Liver (tissue), 9 donors: ENCODE data around the gene C3. TPM values are rescaled to one million over a fixed set of nuclear protein-coding genes. Genes with fewer than 3 reads are reported as not detected.
A peak's percentile ranks its signal among the peaks of the same experiment; 100 is the strongest.

Experiments used
- DNase-seq: peaks from one replicate; pipeline ENCODE4 v3.0.0-alpha.2; 2017; ENCODE audit warnings: low spot score
- H3K27ac ChIP-seq, 2 donors: one replicate each; pipeline ENCODE4 v1.7.0; 2013; ENCODE audit warnings: inconsistent platforms in 2 of 2, low read length in 2 of 2, control low read depth in 1 of 2, low read depth in 1 of 2, mild to moderate bottlenecking in 1 of 2
- H3K27me3 ChIP-seq, 4 donors: one replicate each; pipeline versions ENCODE4 v1.6.1 to v1.7.0; 2013; ENCODE audit warnings: low read length in 3 of 4, inconsistent platforms in 1 of 4, mild to moderate bottlenecking in 1 of 4, moderate library complexity in 1 of 4; ENCODE audit not compliant: control insufficient read depth in 4 of 4, insufficient read depth in 4 of 4
- H3K36me3 ChIP-seq, 4 donors: one replicate each; pipeline versions ENCODE4 v1.6.1 to v1.7.0; 2013; ENCODE audit warnings: low read length in 3 of 4, mild to moderate bottlenecking in 3 of 4, low read depth in 1 of 4, moderate library complexity in 1 of 4; ENCODE audit not compliant: control insufficient read depth in 4 of 4, insufficient read depth in 3 of 4
- H3K4me1 ChIP-seq, 4 donors: one replicate each; pipeline versions ENCODE4 v1.6.1 to v1.7.0; 2013; ENCODE audit warnings: low read length in 3 of 4, mild to moderate bottlenecking in 3 of 4, moderate library complexity in 1 of 4; ENCODE audit not compliant: control insufficient read depth in 4 of 4, insufficient read depth in 4 of 4
- H3K4me3 ChIP-seq, 3 donors: one replicate each; pipeline versions ENCODE4 v1.6.1 to v1.7.0; 2013; ENCODE audit warnings: low read length in 3 of 3, control low read depth in 1 of 3, low read depth in 1 of 3, mild to moderate bottlenecking in 1 of 3
- H3K9ac ChIP-seq, 2 donors: one replicate each; pipeline ENCODE4 v1.7.0; 2013; ENCODE audit warnings: low read length in 2 of 2, mild to moderate bottlenecking in 2 of 2, moderate library complexity in 2 of 2, control low read depth in 1 of 2, low read depth in 1 of 2
- H3K9me3 ChIP-seq, 4 donors: one replicate each; pipeline versions ENCODE4 v1.6.1 to v1.7.0; 2013; ENCODE audit warnings: low read length in 3 of 4; ENCODE audit not compliant: control insufficient read depth in 4 of 4
- ATF3 ChIP-seq: IDR thresholded peaks from 2 replicates; pipeline ENCODE4 v1.6.1; 2016; ENCODE audit warnings: antibody characterized with exemption
- EGR1 ChIP-seq, 2 donors: IDR thresholded peaks; 2 replicates each; pipeline ENCODE4 v1.6.1; 2016 to 2018; ENCODE audit warnings: antibody characterized with exemption in 2 of 2, low read depth in 2 of 2
- FOXA1 ChIP-seq: IDR thresholded peaks from 2 replicates; pipeline ENCODE4 v1.6.1; 2016; ENCODE audit warnings: antibody characterized with exemption
- FOXA2 ChIP-seq: IDR thresholded peaks from 2 replicates; pipeline ENCODE4 v1.6.1; 2016; ENCODE audit warnings: antibody characterized with exemption
- GABPA ChIP-seq, 2 donors: IDR thresholded peaks in 1 of 2; conservative IDR thresholded peaks in 1 of 2; 2 replicates each; pipeline ENCODE4 v1.6.1; 2016; ENCODE audit warnings: antibody characterized with exemption in 2 of 2, mild to moderate bottlenecking in 1 of 2, moderate library complexity in 1 of 2
- HNF4A ChIP-seq, 2 donors: conservative IDR thresholded peaks; 2 replicates each; pipeline ENCODE4 v1.6.1; 2016; ENCODE audit warnings: antibody characterized with exemption in 2 of 2, mild to moderate bottlenecking in 2 of 2
- HNF4G ChIP-seq: IDR thresholded peaks from 2 replicates; pipeline ENCODE4 v1.6.1; 2016; ENCODE audit warnings: antibody characterized with exemption
- JUND ChIP-seq, 2 donors: IDR thresholded peaks; 2 replicates each; pipeline ENCODE4 v1.6.1; 2016; ENCODE audit warnings: antibody characterized with exemption in 2 of 2
- MAX ChIP-seq: IDR thresholded peaks from 2 replicates; pipeline ENCODE4 v1.6.1; 2016; ENCODE audit warnings: antibody characterized with exemption
- NR2F2 ChIP-seq: IDR thresholded peaks from 2 replicates; pipeline ENCODE4 v1.6.1; 2016; ENCODE audit warnings: antibody characterized with exemption
- RAD21 ChIP-seq, 2 donors: IDR thresholded peaks; 2 replicates each; pipeline ENCODE4 v1.6.1; 2016; ENCODE audit warnings: antibody characterized with exemption in 2 of 2, mild to moderate bottlenecking in 2 of 2
- RXRA ChIP-seq, 2 donors: IDR thresholded peaks; 2 replicates each; pipeline ENCODE4 v1.6.1; 2017 to 2018; ENCODE audit warnings: antibody characterized with exemption in 2 of 2, mild to moderate bottlenecking in 1 of 2
- SP1 ChIP-seq: IDR thresholded peaks from 2 replicates; pipeline ENCODE4 v1.6.1; 2018; ENCODE audit warnings: antibody characterized with exemption, mild to moderate bottlenecking
- TAF1 ChIP-seq: conservative IDR thresholded peaks from 2 replicates; pipeline ENCODE4 v1.6.1; 2016; ENCODE audit warnings: antibody characterized with exemption, mild to moderate bottlenecking
- YY1 ChIP-seq: IDR thresholded peaks from 2 replicates; pipeline ENCODE4 v1.6.1; 2016; ENCODE audit warnings: antibody characterized with exemption, mild to moderate bottlenecking
- ZBTB33 ChIP-seq: IDR thresholded peaks from 2 replicates; pipeline ENCODE4 v1.6.1; 2016; ENCODE audit warnings: antibody characterized with exemption
- WGBS: extraction: QIAGEN DNeasy Blood & Tissue Kit; methylation state at CpG from one replicate; pipeline ENCODE4 v1.1.7; 2013; 5-methylcytosine and 5-hydroxymethylcytosine counted together
- polyA plus RNA-seq, 2 donors: library from polyadenylated mRNA; stranded (reverse) in 1 of 2; unstranded in 1 of 2; fragments of 200-250 nt in 1 of 2; fragments of >200 nt in 1 of 2; fragmentation: Nextera tagmentation in 1 of 2; extraction: Ambion mirVana in 1 of 2; gene quantifications; one replicate each; pipeline versions ENCODE4 v1.2.1 to v1.2.3, GENCODE V29; 2013 to 2015
- total RNA-seq, 2 donors: library from RNA; depleted of rRNA; stranded (reverse); fragments of >200 nt; gene quantifications; one replicate each; pipeline ENCODE4 v1.2.3, GENCODE V29; 2014
- TF ChIP-seq, protein P1 (sequence below): fragments of 150-350 bp; IDR thresholded peaks from 2 replicates; pipeline ENCODE4 v1.5.1; 2017; ENCODE audit warnings: improper control_type of control experiment, low read depth, low read length; ENCODE audit not compliant: missing input control
- donor health status: healthy.
- donor health status: healthy.
- donor health status: healthy.
- donor health status: healthy.
- donor health status: healthy.

The C3 gene
- total and polyA plus RNA-seq, 4 donors = 4,543 to 9,349 (median 8,015) TPM

DNA sequence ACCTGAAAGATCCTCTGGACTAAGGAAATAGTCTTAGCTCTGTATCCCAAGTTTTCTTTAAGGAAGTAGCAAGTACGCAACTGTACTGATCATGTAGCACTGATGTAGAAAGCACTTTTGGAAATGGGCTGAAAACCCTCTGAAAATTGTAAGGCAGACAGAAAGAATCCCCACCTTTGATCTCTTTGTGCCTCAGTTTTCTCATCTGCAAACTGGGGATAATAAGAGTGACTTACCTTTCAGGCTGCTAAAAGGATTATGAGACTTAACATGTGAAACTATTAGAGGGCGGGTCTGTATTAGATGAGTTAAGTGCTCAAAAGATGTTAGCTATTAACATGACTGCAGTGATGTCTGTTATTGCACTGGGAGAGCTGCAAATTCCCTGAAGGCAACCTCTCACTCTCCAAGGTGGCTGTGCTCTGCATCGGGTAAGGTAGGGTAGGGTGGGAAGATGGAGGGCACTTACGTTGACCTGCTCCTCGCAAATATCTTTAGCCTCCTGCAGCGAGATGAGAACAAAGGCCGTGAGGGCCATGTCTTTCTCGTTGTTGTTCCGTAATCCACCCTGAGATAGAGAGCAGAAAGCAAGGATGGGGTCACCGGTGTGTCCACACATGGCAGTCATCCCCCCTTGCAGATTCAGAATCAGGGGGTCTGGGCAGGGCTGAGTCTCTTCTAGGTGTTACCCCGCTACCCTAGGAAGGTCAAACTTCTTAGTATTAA lies 30.1 kb downstream of the C3 start:
- Histone ChIP-seq H3K9me3 (no peaks in the 10 kb centered on the region), H3K9ac (no peak overlapping the region), H3K36me3 (peaks cover 27 to 81% (median 70%) of the 10 kb centered on the region in 4 donors), H3K4me3 (no peak overlapping the region), H3K27me3 (no peaks in the 10 kb centered on the region), H3K4me1 (peaks cover 0 to 17% (median 4%) of the 10 kb centered on the region in 4 donors), H3K27ac (no peak overlapping the region)
- 85% methylated on average over 11 of the region's 11 CpGs for WGBS
- no peak for TF ChIP-seq GABPA (IDR thresholded peaks at IDR 0.05 in 1 of 2, conservative IDR thresholded peaks at IDR 0.05 in 1 of 2)
- TF ChIP-seq RAD21 (IDR thresholded peaks at IDR 0.05) = no peak
- DNase-seq = no peak

DNA sequence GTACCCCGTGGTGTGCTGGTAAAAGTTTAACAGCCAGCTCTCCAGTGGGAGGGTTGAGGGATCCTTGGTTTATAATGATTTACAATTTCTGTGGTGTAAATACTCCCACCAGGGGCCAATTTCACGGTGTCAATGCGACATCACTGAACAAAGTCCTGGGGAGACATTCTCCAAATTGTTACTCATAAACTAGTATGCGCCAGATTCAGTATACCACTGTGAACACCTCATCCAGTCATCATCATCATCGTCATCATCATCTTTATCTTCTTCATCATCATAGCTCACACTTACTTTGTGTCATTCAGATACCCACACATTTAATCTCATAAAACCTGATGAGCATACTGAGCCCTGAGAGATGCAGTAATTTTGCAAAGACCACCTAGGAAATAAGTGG lies 33.3 kb downstream of the C3 start:
- Histone ChIP-seq H3K4me1 (peaks cover 0 to 10% (median 1%) of the 10 kb centered on the region in 4 donors), H3K36me3 (peaks cover 25 to 86% (median 77%) of the 10 kb centered on the region in 4 donors), H3K9me3 (no peaks in the 10 kb centered on the region), H3K9ac (no peak overlapping the region), H3K4me3 (no peak overlapping the region), H3K27ac (peak overlapping the region in 1 of 2 donors; percentile 21), H3K27me3 (no peaks in the 10 kb centered on the region)
- TF ChIP-seq FOXA2 (peak; percentile 10), TAF1 (no peak)
- DNase-seq = no peak
- 50% methylated on average over 5 of the region's 5 CpGs for WGBS

GRCh38 chr19:6686628-6686975 lies 33.8 kb downstream of the C3 start:
- Histone ChIP-seq H3K36me3 (peaks cover 27 to 87% (median 80%) of the 10 kb centered on the region in 4 donors), H3K27me3 (no peaks in the 10 kb centered on the region)

GRCh38 chr19:6685962-6686627 lies 34.4 kb downstream of the C3 start:
- no peak for DNase-seq
- Histone ChIP-seq H3K9me3 (no peaks in the 10 kb centered on the region), H3K4me1 (peaks cover 0 to 10% (median 1%) of the 10 kb centered on the region in 4 donors), H3K36me3 (peaks cover 27 to 88% (median 80%) of the 10 kb centered on the region in 4 donors), H3K9ac (no peak overlapping the region), H3K4me3 (no peak overlapping the region), H3K27ac (peak overlapping the region; percentile 21 to 44), H3K27me3 (no peaks in the 10 kb centered on the region)
- TF ChIP-seq, protein P1, sequence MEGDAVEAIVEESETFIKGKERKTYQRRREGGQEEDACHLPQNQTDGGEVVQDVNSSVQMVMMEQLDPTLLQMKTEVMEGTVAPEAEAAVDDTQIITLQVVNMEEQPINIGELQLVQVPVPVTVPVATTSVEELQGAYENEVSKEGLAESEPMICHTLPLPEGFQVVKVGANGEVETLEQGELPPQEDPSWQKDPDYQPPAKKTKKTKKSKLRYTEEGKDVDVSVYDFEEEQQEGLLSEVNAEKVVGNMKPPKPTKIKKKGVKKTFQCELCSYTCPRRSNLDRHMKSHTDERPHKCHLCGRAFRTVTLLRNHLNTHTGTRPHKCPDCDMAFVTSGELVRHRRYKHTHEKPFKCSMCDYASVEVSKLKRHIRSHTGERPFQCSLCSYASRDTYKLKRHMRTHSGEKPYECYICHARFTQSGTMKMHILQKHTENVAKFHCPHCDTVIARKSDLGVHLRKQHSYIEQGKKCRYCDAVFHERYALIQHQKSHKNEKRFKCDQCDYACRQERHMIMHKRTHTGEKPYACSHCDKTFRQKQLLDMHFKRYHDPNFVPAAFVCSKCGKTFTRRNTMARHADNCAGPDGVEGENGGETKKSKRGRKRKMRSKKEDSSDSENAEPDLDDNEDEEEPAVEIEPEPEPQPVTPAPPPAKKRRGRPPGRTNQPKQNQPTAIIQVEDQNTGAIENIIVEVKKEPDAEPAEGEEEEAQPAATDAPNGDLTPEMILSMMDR = no peak
- TF ChIP-seq HNF4G (no peak), FOXA1 (no peak), HNF4A (conservative IDR thresholded peaks at IDR 0.05) (no peak), ZBTB33 (no peak), SP1 (no peak), YY1 (no peak), TAF1 (no peak), GABPA (IDR thresholded peaks at IDR 0.05 in 1 of 2, conservative IDR thresholded peaks at IDR 0.05 in 1 of 2) (no peak), NR2F2 (no peak), MAX (no peak), RXRA (IDR thresholded peaks at IDR 0.05) (no peak), EGR1 (IDR thresholded peaks at IDR 0.05; ENCODE audit: low read depth in 2 of 2) (no peak), ATF3 (no peak), JUND (IDR thresholded peaks at IDR 0.05) (no peak)
- whole genome bisulfite sequencing = 77% methylated on average over 15 of the region's 15 CpGs

More at GRCh38 chr19:6686628-6686975, 33.8 kb downstream of the C3 start:
- Histone ChIP-seq H3K9ac (no peak overlapping the region), H3K27ac (peak overlapping the region in 1 of 2 donors; percentile 21), H3K4me1 (peaks cover 0 to 10% (median 1%) of the 10 kb centered on the region in 4 donors), H3K4me3 (no peak overlapping the region), H3K9me3 (no peaks in the 10 kb centered on the region)
- 87% methylated on average over 4 of the region's 4 CpGs for WGBS
- DNase-seq = no peak
- TF ChIP-seq YY1 (peak; percentile 21), RAD21 (IDR thresholded peaks at IDR 0.05) (no peak)
